HAP-1 (cell line): ENCODE results near the gene OR2V1.
"Not testable (repeated sequence)": the region's sequence is repeated elsewhere in the genome, so short reads cannot be mapped to it uniquely, and the experiment has no call there.

ENCODE experiments used
- DNase-seq, 2 experiments: peaks; one replicate each; pipeline ENCODE4 v3.0.0-alpha.2; 2016 to 2020; ENCODE audit warnings: low spot score in 2 of 2
- H3K27me3 ChIP-seq: fragments of 250-450 bp; sonication (Bioruptor Pico); 2 replicates; pipeline ENCODE4 v1.5.1; 2020; ENCODE audit warnings: low read depth, mild to moderate bottlenecking, moderate library complexity
- H3K36me3 ChIP-seq: fragments of 250-450 bp; sonication (Bioruptor Pico); replicated peaks from 2 replicates; pipeline ENCODE4 v1.5.1; 2020; ENCODE audit warnings: mild to moderate bottlenecking
- H3K4me1 ChIP-seq: fragments of 250-450 bp; sonication (Bioruptor Pico); 2 replicates; pipeline ENCODE4 v1.5.1; 2020; ENCODE audit warnings: mild to moderate bottlenecking
- H3K4me3 ChIP-seq: fragments of 250-450 bp; sonication (Bioruptor Pico); 2 replicates; pipeline ENCODE4 v1.5.1; 2020; ENCODE audit warnings: mild to moderate bottlenecking, moderate library complexity
- H3K9me3 ChIP-seq: fragments of 250-450 bp; sonication (Bioruptor Pico); 2 replicates; pipeline ENCODE4 v1.5.1; 2020; ENCODE audit warnings: mild to moderate bottlenecking, moderate library complexity
- in situ Hi-C: fragments of 300-500 bp; cut with MboI; formaldehyde crosslinking; loops from 3 replicates; pipeline ENCODE4 v1.14.3; 2020; ENCODE audit warnings: low sequenced_read_pairs, inconsistent platforms, mixed read lengths

OR2V1 gene, protein sequence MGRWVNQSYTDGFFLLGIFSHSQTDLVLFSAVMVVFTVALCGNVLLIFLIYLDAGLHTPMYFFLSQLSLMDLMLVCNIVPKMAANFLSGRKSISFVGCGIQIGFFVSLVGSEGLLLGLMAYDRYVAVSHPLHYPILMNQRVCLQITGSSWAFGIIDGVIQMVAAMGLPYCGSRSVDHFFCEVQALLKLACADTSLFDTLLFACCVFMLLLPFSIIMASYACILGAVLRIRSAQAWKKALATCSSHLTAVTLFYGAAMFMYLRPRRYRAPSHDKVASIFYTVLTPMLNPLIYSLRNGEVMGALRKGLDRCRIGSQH

DNA sequence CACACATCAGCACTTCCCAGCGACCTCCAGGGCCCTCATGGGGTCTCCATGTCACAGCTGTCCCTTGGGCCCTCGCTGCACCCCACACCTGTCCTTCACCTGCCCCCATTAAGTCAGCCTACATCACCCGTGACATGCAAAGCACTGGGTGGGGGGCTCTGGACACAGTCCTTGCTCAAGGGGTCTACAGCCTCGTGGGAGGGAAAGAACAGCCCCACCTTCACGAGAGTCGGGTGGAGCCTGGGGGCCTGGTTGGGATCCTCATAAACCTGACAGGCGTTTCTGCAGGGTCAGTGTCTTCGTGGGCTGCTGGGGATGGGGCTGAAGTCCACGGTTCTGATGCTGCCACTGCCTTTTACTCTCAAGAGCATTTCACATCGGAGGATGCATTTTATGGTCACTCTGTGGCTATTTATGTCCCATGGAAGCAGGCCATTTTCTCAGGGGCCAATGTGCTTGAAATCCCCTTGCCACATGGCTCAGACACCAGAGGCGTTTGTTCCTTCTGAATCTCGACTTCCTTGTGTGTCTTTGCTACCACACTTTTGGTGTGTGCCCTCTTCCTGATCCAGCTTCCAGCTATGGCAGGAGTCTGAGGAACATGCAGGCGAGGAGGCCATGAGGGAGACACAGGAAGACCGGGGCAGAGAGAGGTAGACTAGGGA lies at the start of gene OR2V1:
Gene OR2V1 (minus strand): TSS at position 338 of the 665 bp plus-strand sequence. CDS start 5,865 bp downstream, outside the sequence.
- Histone ChIP-seq H3K4me3 (no peak within 1 kb of the TSS), H3K9me3 (no peaks in the 10 kb centered on the region), H3K4me1 (no peaks in the 10 kb centered on the region), H3K36me3 (no peaks in the 10 kb centered on the region), H3K27me3 (peaks cover 19% of the 10 kb centered on the region)
- no peak for DNase-seq
- in situ Hi-C loops, result no loop called here

GRCh38 chr5:181177559-181177958 lies 46.6 kb upstream of the OR2V1 start:
- H3K4me3 ChIP-seq, DNase-seq, H3K27me3 ChIP-seq, H3K4me1 ChIP-seq, H3K9me3 ChIP-seq, in situ Hi-C loops, H3K36me3 ChIP-seq: not testable (repeated sequence)

GRCh38 chr5:181176254-181176952 lies 45.4 kb upstream of the OR2V1 start:
- no peak for DNase-seq
- H3K4me1 ChIP-seq, result peaks cover 7% of the 10 kb centered on the region
- no peaks in the 10 kb centered on the region for H3K27me3 ChIP-seq
- no peak overlapping the region for H3K4me3 ChIP-seq
- no peaks in the 10 kb centered on the region for H3K9me3 ChIP-seq
- in situ Hi-C loops, result no loop called here
- H3K36me3 ChIP-seq, result no peaks in the 10 kb centered on the region

- Histone ChIP-seq H3K36me3 (no peaks in the 10 kb centered on the region), H3K9me3 (no peaks in the 10 kb centered on the region), H3K27me3 (no peaks in the 10 kb centered on the region), H3K4me3 (peak overlapping the region; percentile 44), H3K4me1 (peaks cover 7% of the 10 kb centered on the region)
- in situ Hi-C loops, result no loop called here
- DNase-seq, result peak; percentile 78 to 81
Measured at GRCh38 chr5:181173420-181174342, 42.7 kb upstream of the OR2V1 start.

DNA sequence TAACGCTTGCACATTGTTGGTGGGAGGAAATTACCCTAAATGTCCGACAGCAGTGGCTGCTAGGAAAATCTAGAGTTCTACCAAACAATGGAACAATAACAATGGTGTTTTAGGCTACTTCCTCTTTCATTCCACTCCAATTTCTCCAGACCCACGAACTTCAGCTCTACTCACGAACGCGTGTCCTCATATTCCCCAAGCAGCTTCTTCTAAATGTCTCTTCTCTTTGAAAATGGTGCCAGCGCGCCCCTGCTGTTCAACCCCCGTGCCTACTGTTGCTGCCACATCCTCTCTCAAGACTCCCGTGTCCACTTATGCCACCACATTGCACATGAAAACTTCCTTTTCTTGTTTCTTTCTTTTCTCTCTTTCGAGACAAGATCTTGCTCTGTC lies 42.1 kb upstream of the OR2V1 start:
- Histone ChIP-seq H3K36me3 (no peaks in the 10 kb centered on the region), H3K4me3 (peak overlapping the region; percentile 44), H3K4me1 (peaks cover 12% of the 10 kb centered on the region), H3K27me3 (no peaks in the 10 kb centered on the region), H3K9me3 (no peaks in the 10 kb centered on the region)
- in situ Hi-C loops, result no loop called here
- DNase-seq, result no peak

DNA sequence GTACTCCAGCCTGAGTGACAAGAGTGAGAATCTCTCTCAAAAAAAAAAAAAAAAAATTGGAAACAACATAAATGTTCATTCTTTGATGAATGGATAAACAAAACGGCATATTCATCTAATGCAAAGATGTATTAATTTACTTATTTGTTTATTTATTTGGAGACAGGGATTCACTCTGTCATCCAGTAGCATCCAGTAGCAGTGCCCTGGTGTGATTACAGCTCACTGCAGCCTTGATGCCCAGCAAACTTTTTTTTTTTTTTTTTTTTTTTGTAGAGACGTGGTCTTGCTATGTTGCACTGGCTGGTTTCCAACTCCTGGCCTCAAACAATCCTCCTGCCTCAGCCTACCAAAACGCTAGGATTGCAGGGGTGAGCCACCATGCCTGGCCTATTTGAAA lies 40.8 kb upstream of the OR2V1 start:
- in situ Hi-C loops, result no loop called here
- Histone ChIP-seq H3K4me3 (no peak overlapping the region), H3K27me3 (no peaks in the 10 kb centered on the region), H3K4me1 (peaks cover 21% of the 10 kb centered on the region), H3K36me3 (no peaks in the 10 kb centered on the region), H3K9me3 (no peaks in the 10 kb centered on the region)
- no peak for DNase-seq

GRCh38 chr5:181170996-181171395 lies 40.0 kb upstream of the OR2V1 start:
- no peaks in the 10 kb centered on the region for H3K36me3 ChIP-seq
- no peak overlapping the region for H3K4me3 ChIP-seq
- H3K4me1 ChIP-seq, result peaks cover 21% of the 10 kb centered on the region
- no peaks in the 10 kb centered on the region for H3K9me3 ChIP-seq
- no peak for DNase-seq
- no peaks in the 10 kb centered on the region for H3K27me3 ChIP-seq
- in situ Hi-C loops, result no loop called here

DNA sequence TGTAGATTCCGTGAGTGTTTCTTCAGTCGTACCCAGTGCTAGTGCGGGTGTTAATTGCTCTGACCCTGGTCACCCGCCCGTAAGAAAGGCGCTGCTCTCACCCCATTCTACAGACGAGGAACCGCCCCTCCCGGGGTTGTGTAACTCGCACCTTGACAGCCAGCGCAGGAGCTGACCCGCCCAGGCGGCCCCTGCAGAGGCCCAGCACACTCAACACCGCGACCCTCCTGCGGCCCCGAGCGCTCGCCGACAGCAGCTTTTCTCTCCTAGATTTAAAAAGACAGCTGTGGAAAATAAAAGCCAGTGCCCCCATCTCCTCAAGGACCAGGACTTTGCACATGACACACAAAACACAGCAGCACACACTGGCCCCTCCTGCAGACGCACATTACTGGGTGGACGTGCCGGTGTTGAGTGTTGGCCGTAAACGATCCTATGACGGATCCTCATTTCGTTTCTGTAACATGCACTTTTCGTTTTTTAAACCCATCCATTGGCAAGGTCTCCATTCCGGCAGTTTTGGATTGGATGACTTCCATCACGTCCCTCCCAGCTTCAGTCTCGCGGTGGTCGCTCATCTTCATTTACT lies 39.4 kb upstream of the OR2V1 start:
- peak overlapping the region; percentile 27 for H3K4me3 ChIP-seq
- peaks cover 21% of the 10 kb centered on the region for H3K4me1 ChIP-seq
- no peaks in the 10 kb centered on the region for H3K27me3 ChIP-seq
- in situ Hi-C loops, result no loop called here
- peak in 1 of 2 experiments; percentile 20 for DNase-seq
- no peaks in the 10 kb centered on the region for H3K36me3 ChIP-seq
- no peaks in the 10 kb centered on the region for H3K9me3 ChIP-seq

GRCh38 chr5:181169459-181170236 lies 38.7 kb upstream of the OR2V1 start:
- peaks cover 21% of the 10 kb centered on the region for H3K4me1 ChIP-seq
- in situ Hi-C loops, result not testable (repeated sequence)

GRCh38 chr5:181168595-181169118 lies 37.7 kb upstream of the OR2V1 start:
- no peaks in the 10 kb centered on the region for H3K36me3 ChIP-seq
- DNase-seq, result no peak
- peaks cover 21% of the 10 kb centered on the region for H3K4me1 ChIP-seq
- in situ Hi-C loops, result no loop called here
- H3K4me3 ChIP-seq, result no peak overlapping the region
- no peaks in the 10 kb centered on the region for H3K9me3 ChIP-seq
- no peaks in the 10 kb centered on the region for H3K27me3 ChIP-seq

More at GRCh38 chr5:181169459-181170236, 38.7 kb upstream of the OR2V1 start:
- peak; percentile 74 to 94 for DNase-seq
- not testable (repeated sequence) for H3K36me3 ChIP-seq, H3K9me3 ChIP-seq, H3K27me3 ChIP-seq
- peak overlapping the region; percentile 27 for H3K4me3 ChIP-seq

DNA sequence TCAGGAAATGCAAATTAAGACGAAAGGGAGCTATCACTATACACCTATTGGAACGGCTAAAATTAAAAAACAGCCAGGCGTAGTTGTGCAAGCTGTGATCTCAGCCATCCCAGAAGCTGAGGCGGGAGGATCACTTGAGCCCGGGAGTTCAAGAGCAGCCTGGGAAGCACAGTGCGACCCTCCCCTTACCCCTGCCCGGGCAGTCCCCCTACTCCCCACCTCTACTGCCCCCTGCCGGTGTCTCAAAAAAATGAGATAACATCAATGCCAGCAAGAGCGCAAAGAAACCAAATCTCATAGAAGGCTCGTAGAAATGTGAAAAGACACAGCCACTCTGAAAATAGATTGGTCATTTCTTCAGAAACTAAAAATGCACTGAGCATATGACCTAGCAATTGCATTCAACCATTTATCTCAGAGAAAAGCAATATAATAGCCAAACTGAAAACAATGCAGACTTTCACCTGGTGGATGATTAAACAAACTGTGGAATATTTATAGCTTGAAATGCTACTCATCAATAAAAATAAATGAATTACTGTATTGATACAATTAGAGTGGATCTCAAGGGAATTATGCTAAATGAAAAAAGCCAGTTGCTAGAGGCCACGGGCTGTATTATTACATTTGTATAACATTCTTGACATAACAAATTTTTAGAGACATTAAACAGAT lies 37.0 kb upstream of the OR2V1 start:
- H3K36me3 ChIP-seq, result no peaks in the 10 kb centered on the region
- DNase-seq, result peak; percentile 59 to 92
- H3K27me3 ChIP-seq, result no peaks in the 10 kb centered on the region
- H3K4me3 ChIP-seq, result peak overlapping the region; percentile 6
- in situ Hi-C loops, result no loop called here
- H3K9me3 ChIP-seq, result no peaks in the 10 kb centered on the region
- peaks cover 19% of the 10 kb centered on the region for H3K4me1 ChIP-seq
